ENCODE data around the gene ABI3BP.

ABI3BP gene

DNA sequence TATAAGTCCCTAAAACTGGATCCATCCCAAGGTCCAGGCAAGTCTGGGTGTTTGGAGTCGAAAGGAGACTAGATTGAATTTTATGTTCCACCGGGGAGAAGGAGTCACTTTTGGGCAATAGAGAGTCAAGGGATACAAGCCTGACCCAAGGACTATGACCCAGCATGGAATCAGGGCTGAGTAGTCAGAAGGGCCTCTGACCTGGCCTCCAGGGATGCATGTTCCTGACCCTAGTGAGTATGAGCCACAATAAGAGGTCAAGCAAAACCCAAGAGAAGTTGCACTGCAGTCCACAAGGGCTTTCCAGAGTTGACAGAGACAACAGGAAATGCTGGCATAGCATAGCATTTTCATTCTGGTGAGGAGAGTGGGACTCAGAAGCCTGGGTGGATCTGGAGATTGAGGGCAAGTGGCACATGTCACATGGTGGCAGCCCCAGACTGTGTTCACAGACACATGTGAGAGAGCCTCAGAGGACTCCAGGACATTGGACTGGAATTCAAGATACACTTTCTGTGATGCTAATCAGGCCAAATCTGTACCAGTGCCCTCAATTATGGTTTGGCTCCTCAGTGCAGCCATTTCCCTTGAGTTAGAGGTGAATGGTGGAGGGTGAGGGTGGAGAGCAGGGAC, 217.0 kb downstream of the ABI3BP start:
- DNase-seq (ENCODE audit: low read depth in 2 of 2) = no peak

- no peak for DNase-seq (ENCODE audit: low read depth in 2 of 2)
Measured at GRCh38 chr3:100775669-100776068, 217.6 kb downstream of the ABI3BP start.

GRCh38 chr3:100775226-100775625, 218.0 kb downstream of the ABI3BP start:
- no peak for DNase-seq (ENCODE audit: low read depth in 2 of 2)

DNA sequence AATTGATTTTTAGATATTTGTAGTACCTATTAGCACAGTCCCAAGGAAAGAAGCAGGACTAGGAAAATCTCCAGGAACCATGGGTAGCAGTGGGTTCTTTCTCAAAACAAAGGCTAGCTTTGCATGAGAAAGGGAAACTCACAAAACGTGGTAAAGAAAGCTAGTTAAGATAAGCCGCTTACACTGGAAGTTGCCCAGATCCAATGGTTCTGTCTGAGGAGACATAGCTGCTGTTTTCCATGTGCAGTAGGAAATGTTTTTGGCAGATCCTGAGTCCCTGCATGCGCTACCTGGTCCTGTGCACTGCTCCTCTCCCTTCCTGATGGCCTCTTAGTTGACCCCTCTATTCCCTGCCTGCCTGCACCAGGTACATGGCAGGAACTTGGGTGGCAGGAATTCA, 223.5 kb downstream of the ABI3BP start:
- no peak for DNase-seq (ENCODE audit: low read depth in 2 of 2)

- DNase-seq (ENCODE audit: low read depth in 2 of 2) = no peak
Measured at GRCh38 chr3:100766069-100766468, 227.2 kb downstream of the ABI3BP start.

GRCh38 chr3:100765437-100765975, 227.7 kb downstream of the ABI3BP start:
- no peak for DNase-seq (ENCODE audit: low read depth in 2 of 2)

GRCh38 chr3:100761951-100762350, 231.3 kb downstream of the ABI3BP start:
- DNase-seq (ENCODE audit: low read depth in 2 of 2) = no peak

DNA sequence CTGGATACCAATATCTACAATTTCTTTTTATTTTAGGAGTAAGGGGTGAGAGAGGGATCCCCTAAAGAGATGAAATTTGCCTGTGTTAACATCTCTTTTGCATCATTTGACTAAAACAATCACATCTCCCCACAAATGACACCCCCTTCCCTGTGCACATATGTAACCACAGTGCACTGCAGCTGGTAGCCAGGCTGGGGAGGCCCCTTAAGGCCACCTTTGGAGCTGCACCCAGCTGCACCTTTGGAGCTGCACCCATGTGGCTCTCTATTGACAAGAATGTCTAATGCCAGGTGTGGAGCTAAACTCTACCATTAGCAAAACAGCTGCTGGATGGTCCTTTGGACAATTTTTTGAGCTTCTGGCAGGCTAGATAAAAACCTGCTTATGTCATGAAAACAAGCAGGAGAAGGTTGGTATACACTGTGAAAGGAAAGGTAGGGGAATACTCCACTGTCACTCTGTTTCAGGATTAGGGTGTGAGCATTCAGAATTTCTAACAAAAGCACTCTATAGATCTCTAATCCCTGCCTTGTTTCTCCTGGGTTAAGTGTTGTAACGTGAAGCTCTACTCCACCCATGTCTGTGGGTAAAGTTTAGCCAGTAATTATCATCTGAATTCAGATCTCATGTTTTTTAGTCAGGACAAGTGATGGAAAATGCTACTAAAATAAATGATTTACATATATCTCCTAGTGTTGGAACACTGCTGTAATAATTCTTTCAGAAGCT, 231.8 kb downstream of the ABI3BP start:
- DNase-seq (ENCODE audit: low read depth in 2 of 2) = no peak

DNA sequence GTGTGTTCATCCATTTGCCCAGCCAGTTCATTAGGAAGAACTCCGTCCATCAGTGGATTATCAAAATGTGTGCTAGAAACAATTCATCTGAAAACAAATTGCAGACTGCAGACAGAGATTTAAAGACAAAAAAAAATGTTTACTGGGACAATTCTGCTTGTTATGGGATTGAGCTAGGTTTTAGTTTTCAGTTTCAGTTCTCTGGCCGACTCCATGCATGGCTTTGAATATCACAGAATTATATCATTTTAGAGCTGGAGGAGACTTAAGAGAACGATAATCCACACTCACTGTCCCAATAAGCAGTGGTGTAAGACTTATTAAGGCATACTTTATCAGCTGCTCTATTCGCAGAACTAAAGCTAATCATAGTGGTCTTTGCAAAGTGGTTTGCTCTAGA, 232.8 kb downstream of the ABI3BP start:
- no peak for DNase-seq (ENCODE audit: low read depth in 2 of 2)

DNA sequence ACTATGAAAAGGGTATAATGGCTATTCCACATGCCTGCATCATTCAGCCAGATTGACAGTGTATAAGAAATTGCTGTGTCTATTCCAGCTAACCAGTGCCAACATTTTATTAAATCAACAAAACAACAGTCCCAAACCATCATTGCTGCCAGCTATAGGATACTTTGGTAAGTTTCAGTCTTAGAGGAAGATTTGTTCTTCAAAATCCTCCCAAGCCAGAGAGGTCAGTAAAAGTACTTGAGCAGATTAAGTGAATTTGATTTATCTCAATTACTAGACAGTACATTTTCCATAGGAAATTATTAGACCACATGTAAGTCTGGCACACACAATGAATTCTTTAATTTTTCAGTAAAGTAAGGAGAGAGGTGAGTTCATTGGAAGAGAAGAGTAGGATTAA, 233.3 kb downstream of the ABI3BP start:
- no peak for DNase-seq (ENCODE audit: low read depth in 2 of 2)

- no peak for DNase-seq (ENCODE audit: low read depth in 2 of 2)
Measured at GRCh38 chr3:100759159-100759558, 234.1 kb downstream of the ABI3BP start.

GRCh38 chr3:100756441-100756840, 236.8 kb downstream of the ABI3BP start:
- DNase-seq (ENCODE audit: low read depth in 2 of 2) = no peak

- no peak for DNase-seq (ENCODE audit: low read depth in 2 of 2)
Measured at GRCh38 chr3:100754563-100755334, 238.5 kb downstream of the ABI3BP start.

DNA sequence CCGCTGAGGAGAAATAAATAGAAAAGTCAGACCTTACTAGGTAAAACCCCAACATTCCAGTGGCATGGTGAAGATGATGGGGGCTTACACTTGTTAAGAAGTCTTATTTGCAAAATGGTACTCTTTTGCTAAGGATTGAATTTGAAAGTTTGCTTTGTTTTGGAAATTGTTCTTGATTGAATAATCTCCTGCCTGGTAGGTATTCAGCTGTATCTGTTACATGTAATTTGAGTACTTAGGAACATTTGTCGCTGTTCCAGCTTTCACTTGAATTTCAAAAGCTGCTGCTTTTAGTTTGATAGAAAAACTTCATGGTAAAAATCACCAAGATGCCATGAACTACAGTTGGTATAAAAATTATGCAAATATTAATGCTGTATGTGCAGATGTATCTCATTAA, 239.4 kb downstream of the ABI3BP start:
- DNase-seq (ENCODE audit: low read depth in 2 of 2) = no peak

- DNase-seq (ENCODE audit: low read depth in 2 of 2) = no peak
Measured at GRCh38 chr3:100748967-100749366, 244.3 kb downstream of the ABI3BP start.

- no peak for DNase-seq (ENCODE audit: low read depth in 2 of 2)
Measured at GRCh38 chr3:100748220-100748619, 245.0 kb downstream of the ABI3BP start.

DNA sequence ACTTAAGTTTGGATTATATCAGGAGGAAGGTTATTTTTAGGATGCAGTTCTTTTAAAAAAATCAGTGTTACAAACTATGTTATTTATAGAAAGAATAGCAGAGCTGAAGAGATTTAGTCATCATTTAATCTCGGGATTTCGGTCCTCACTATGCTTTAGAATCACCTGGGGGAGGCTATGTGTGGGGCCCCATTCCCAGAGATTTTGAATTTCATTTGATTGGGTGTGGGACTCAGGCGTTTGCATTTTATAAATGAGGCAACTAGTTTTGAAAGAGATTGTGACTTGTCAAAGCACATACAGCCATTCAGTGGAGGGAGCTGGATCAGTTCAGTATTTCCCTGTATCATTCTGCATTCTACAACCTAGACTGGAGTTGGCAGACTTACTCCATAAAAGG, 247.1 kb downstream of the ABI3BP start:
- no peak for DNase-seq (ENCODE audit: low read depth in 2 of 2)

DNA sequence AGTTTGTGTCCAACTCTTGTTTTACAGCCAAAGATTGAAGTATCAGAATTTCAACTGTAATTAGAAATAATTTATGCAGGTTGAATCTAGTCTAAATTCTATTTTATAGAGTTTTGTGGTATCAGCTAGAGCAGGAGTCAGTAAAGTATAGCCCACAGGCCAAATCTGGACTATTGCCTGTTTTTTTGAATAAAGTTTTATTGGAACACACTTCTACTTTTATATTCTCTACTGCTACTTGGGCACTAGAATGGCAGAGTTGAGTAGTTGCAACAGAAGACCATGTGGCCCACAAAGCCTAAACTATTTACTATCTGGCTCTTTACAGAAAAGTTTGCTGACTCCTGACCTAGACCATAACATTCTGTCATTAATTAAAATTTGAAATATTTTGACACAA, 247.6 kb downstream of the ABI3BP start:
- no peak for DNase-seq (ENCODE audit: low read depth in 2 of 2)

GRCh38 chr3:100744671-100745070, 248.6 kb downstream of the ABI3BP start:
- DNase-seq (ENCODE audit: low read depth in 2 of 2) = no peak

DNA sequence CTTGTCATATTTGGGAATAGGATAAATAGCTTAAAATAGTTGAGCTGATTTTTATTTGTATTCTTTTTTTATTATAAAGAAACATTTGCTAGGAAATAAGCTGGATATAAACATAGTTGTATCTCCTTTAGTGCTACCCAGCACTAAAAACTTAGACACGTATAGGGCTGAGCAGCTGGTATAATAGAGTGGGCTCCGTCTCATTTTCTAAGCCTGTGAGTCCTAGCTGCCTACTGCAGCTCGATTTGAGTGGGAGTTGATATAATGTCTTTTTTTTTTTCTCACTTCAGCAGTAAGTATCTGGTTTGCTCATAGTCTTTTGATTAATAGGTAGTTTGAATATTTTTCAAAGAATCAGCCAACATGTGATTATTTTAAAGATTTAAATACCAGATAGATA, 249.7 kb downstream of the ABI3BP start:
- no peak for DNase-seq (ENCODE audit: low read depth in 2 of 2)

GRCh38 chr3:100740207-100740606, 253.0 kb downstream of the ABI3BP start:
- DNase-seq (ENCODE audit: low read depth in 2 of 2) = no peak

- no peak for DNase-seq (ENCODE audit: low read depth in 2 of 2)
Measured at GRCh38 chr3:100737334-100737733, 255.9 kb downstream of the ABI3BP start.

DNA sequence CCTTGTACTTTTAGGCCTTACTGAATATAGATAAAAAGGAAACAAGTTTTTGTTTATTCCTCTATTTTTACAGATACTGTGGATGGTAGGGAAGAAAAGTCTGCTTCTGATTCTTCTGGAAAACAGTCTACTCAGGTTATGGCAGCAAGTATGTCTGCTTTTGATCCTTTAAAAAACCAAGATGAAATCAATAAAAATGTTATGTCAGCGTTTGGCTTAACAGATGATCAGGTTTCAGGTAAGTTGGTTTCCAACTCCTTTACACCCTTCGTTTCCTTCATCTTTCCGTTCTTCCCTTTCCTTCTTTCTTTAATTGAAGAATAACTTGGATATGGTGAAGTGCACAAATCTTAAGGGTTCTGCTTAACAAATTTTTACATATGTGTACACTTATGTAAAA, 260.8 kb downstream of the ABI3BP start:
- DNase-seq (ENCODE audit: low read depth in 2 of 2) = no peak

Data from stimulated activated CD8-positive, alpha-beta memory T cell treated with anti-CD3 and anti-CD28 coated beads, Interleukin-15, amount 100 ng/mL, for 4 hours (primary cell).